Cardiac fibroblast (primary cell): Measurements from ENCODE around the gene ARRDC5.

Experiments
- DNase-seq, 2 donors: peaks; one replicate each; pipeline versions ENCODE4 v3.0.0 to v3.0.0-alpha.2; 2010; ENCODE audit warnings: low read depth in 2 of 2
- H3K4me3 ChIP-seq, 2 donors: replicated peaks in 1 of 2; 1 replicate in 1 of 2; 2 replicates in 1 of 2; pipeline ENCODE4 v1.5.1; 2011; ENCODE audit warnings: low read depth in 2 of 2, low read length in 2 of 2, mild to moderate bottlenecking in 2 of 2, moderate library complexity in 1 of 2
- TF ChIP-seq, protein P1 (sequence below): IDR thresholded peaks from one replicate; pipeline ENCODE4 v1.5.1; 2011; ENCODE audit warnings: low read depth, mild to moderate bottlenecking, low read length, inconsistent platforms

ARRDC5 gene

DNA sequence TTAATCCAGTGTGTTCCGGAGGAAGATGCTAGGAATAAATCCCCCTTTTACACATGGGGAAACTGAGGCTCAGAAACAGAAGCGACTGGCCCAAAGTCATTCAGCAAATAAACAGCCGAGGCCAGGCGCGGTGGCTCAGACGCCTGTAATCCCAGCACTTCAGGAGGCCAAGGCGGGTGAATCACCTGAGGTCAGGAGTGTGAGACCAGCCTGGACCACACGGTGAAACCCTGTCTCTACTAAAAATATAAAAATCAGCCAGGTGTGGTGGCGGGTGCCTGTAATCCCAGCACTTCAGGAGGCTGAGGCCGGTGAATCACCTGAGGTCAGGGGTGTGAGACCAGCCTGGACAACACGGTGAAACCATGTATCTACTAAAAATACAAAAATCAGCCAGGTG, 23.7 kb downstream of the ARRDC5 start:
- H3K4me3 ChIP-seq, result no peak overlapping the region
- TF ChIP-seq, protein P1, sequence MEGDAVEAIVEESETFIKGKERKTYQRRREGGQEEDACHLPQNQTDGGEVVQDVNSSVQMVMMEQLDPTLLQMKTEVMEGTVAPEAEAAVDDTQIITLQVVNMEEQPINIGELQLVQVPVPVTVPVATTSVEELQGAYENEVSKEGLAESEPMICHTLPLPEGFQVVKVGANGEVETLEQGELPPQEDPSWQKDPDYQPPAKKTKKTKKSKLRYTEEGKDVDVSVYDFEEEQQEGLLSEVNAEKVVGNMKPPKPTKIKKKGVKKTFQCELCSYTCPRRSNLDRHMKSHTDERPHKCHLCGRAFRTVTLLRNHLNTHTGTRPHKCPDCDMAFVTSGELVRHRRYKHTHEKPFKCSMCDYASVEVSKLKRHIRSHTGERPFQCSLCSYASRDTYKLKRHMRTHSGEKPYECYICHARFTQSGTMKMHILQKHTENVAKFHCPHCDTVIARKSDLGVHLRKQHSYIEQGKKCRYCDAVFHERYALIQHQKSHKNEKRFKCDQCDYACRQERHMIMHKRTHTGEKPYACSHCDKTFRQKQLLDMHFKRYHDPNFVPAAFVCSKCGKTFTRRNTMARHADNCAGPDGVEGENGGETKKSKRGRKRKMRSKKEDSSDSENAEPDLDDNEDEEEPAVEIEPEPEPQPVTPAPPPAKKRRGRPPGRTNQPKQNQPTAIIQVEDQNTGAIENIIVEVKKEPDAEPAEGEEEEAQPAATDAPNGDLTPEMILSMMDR, result no peak
- no peak for DNase-seq

DNA sequence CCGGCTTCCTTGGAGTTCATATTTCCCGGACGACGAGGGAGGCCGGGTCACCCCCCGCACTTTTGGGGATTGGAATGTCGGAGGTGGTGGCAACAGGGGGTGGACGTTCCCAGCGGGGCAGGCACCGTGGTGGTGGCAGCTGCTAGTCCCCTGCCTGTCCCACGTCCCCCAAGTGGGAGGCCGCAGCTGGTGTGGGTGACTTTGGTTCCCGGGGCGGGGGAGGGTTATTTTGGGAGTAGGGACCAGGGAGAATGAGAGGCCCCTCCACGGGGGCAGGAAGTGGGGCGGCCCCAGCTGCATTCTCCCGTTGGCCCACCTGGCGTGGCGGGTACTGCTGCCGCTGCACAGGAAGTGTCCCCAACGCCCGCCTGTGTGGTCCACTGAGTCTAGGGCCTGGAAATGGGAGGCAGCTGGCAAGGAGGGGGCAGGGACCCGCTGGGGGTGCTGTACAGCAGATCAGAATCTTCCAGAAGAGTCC, 24.2 kb downstream of the ARRDC5 start:
- no peak overlapping the region for H3K4me3 ChIP-seq
- TF ChIP-seq, protein P1, result no peak
- DNase-seq, result no peak

DNA sequence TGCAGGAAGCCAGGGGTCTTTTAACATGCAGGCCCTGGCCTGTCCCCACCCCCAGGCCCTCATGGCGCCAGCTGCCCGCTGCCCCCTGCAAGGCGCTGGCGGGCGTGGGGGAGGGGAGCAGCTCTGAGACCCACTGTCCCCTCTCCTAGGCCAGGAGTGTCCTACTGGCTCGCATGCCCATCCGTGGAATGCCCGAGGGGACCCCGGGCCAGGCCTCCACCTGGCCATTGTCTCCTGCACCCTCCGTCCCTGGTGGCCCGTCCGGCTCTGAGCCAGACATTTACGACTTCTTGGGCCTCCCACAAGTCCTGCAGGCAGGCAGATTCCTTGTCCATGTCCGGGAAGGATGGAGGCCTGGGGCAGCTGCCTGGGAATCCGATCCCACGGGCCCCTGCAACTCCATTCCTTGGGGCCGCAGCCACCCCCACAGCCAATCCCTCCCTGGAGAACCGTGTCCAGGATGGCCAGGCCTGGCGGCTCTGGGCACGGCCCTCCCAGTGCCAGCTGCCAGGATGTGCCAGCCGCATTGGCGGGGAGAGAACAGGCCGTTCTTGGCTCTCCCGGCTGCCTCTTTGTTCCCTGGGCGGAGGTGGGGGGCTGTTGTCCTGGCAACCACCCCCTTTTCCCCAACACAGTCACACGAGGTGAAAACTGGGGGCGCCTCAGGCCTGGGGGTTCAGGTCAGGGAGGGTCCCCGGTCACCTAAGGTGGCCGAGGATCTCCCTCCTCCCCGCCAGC, 24.8 kb downstream of the ARRDC5 start:
- TF ChIP-seq, protein P1, result no peak
- H3K4me3 ChIP-seq, result no peak overlapping the region
- peak in 1 of 2 donors; percentile 8 for DNase-seq

DNA sequence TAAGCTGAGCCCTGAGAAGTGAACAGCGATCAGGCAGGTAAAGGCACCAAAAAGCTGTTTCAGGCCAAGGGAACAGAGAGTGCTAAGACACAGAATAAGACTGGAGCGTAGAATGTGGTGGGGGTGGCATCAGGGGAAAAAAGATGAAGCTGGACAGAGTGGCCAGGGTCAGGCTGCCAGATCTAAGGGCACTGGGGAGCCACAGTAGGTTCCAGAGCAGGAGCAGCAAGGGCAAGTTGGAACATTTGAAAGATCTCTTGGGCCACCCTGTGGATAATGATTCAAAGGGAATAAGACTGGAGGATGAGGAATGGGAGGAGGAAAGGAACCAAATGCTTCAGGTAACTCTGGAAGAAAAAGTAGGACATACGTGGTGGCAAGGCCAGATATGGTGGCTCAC, 28.8 kb downstream of the ARRDC5 start:
- no peak overlapping the region for H3K4me3 ChIP-seq
- no peak for DNase-seq
- TF ChIP-seq, protein P1, result no peak

DNA sequence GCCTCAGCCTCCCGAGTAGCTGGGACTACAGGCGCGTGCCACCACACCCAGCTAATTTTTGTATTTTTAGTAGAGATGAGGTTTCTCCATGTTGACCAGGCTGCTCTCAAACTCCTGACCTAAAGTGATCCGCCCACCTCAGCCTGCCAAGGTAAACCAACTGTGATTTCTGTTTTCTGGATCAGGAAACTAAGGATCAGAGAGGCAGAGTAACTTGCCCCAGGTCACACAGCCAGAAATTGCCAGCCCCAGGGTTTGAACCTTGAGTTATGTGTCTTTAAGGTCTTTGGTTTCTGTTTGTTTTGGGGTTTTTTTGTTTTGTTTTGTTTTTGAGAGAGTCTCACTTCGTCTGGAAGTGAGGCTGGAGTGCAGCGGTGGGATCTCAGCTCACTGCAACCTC, 31.0 kb downstream of the ARRDC5 start:
- no peak for DNase-seq
- TF ChIP-seq, protein P1, result no peak
- no peak overlapping the region for H3K4me3 ChIP-seq

DNA sequence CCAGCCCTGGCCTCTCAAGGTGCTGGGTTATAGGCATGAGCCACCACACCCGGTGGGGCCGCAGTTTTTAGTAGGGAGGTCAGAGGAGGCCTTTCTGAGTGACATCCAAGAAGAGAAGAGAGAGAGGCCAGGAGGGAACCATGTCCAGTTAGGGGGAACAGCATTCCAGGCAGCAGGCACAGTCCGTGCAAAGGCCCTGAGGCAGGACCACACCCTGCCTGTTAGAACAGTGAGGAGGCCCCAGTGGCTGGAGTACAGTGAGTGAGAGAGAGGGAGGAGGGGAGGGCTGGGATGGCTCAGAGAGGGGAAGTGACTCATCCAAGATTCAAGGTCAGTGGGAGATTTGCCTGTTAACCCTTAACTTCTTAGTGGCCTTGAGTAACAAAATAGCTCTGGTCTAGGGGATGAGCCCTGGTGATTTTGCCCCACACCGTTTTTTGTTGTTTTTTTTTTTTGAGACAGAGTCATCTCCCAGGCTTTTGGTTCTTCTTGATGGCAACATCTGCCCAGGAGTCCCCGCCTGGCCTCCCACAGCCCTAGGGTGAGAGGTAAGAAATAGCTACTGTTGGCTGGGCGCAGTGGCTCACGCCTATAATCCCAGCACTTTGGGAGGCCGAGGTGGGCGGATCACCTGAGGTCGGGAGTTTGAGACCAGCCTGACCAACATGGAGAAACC, 32.5 kb downstream of the ARRDC5 start:
- H3K4me3 ChIP-seq, result no peak overlapping the region
- TF ChIP-seq, protein P1, result no peak
- peak; percentile 94 to 97 for DNase-seq
